ENCODE data around the gene PRSS8.
"Not testable (repeated sequence)": the region's sequence is repeated elsewhere in the genome, so short reads cannot be mapped to it uniquely, and the experiment has no call there.

The PRSS8 gene

DNA sequence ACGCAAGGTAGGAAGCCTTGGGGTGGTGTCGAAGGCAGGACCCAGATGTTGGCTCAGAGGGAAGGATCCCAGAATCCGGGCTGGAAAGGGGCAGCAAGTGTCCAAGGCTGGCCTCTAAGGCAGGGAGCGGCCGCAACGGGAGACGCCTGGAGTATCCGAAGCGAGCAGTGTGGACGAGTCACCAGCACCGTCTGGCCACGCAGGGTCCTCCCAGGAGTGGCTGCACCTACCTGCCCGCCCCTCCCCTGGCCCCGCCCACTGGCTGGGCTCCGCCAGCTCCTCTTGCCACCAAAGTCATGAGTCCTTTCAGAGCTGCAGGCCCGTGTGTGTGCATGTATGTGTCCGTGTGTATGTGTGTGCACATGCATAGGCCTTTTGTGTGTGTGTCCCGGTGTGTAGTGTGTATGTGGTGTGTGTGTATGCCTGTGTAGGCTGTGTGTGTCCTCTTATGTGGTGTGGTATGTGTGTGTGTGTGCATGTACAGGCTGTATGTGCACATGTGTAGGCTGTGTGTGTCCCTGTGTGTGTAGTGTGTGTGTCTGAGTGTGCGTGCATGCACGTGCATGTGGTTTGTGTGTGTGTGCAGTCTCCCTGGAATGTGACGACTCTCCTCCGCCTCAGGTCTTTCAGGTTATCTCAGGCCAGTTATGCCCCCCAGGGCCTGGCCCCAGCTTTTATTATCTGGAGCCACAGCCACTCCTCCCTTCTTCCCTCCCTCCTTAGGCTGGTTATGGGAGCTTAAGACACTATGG is at the start of gene PRSS8:
Gene PRSS8, minus strand, starts transcription at position 193 of the 752 bp plus-strand sequence. CDS start 229 bp downstream, outside the sequence.
- H3K36me3 Mint-ChIP-seq, result peaks cover 2% of the 10 kb centered on the region
- H3K9me3 Mint-ChIP-seq, result no peaks in the 10 kb centered on the region
- no peak within 1 kb of the TSS for H3K27ac Mint-ChIP-seq
- no peak within 1 kb of the TSS for H3K4me3 Mint-ChIP-seq
- H3K27me3 Mint-ChIP-seq, result no peaks in the 10 kb centered on the region
- ATAC-seq (ENCODE audit: low read depth) (no peak), DNase-seq (ENCODE audit: low spot score in 2 of 2) (no peak)
- H3K4me1 Mint-ChIP-seq, result no peaks in the 10 kb centered on the region

DNA sequence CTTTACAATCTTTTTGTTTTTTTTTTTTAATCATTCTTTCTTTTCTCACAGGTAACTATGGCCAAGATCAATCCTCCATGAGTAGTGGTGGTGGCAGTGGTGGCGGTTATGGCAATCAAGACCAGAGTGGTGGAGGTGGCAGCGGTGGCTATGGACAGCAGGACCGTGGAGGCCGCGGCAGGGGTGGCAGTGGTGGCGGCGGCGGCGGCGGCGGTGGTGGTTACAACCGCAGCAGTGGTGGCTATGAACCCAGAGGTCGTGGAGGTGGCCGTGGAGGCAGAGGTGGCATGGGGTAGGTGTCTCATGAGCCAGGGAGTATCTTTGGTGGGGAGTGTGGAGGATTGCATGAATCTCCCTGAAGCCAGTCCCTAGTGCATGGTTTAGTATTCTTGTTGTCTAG is 49.4 kb upstream of the PRSS8 start:
- DNase-seq (ENCODE audit: low spot score in 2 of 2) (no peak), ATAC-seq (ENCODE audit: low read depth) (no peak)
- Mint-ChIP-seq H3K4me1 (peaks cover 40% of the 10 kb centered on the region), H3K27ac (no peak overlapping the region), H3K4me3 (no peak overlapping the region), H3K27me3 (no peaks in the 10 kb centered on the region), H3K9me3 (no peaks in the 10 kb centered on the region), H3K36me3 (peaks cover 57% of the 10 kb centered on the region)

DNA sequence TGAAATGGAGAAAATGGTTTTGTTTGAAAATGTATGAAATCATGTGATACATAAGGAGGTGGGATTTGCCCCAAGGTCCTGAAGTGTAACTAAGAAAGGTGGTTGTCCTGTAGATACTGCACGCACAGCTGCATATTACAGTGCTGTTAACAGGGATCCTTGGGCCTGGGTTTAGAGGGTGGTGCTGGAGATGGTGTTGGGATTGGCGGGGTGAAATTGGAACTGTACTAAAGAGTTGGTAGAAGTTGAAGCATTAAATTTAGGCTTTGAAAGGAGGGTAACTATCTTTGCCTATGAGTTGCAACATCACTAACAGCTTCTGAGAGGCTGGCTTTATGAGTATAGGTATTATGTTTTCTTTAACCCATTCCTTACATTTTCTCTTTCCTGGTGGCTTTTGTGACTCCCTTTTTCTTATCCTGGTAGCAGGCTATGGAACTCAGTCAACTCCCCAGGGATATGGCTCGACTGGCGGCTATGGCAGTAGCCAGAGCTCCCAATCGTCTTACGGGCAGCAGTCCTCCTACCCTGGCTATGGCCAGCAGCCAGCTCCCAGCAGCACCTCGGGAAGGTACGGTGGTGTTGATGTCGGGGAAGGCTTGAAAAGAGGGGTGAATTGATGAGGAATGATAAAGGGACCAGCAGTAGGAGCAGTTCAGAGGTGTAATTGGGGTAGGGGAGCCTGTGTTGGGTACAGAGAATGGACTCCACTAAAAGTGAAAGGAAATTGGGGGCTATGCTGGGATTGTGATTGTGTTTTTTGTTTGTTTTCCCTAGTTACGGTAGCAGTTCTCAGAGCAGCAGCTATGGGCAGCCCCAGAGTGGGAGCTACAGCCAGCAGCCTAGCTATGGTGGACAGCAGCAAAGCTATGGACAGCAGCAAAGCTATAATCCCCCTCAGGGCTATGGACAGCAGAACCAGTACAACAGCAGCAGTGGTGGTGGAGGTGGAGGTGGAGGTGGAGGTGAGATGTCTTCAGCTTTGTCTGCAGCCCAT is 48.2 kb upstream of the PRSS8 start:
- Mint-ChIP-seq H3K4me3 (peak overlapping the region; percentile 5), H3K4me1 (peaks cover 39% of the 10 kb centered on the region), H3K9me3 (no peaks in the 10 kb centered on the region), H3K27ac (no peak overlapping the region), H3K27me3 (no peaks in the 10 kb centered on the region), H3K36me3 (peaks cover 45% of the 10 kb centered on the region)
- DNase-seq (ENCODE audit: low spot score in 2 of 2) (no peak), ATAC-seq (ENCODE audit: low read depth) (no peak)

DNA sequence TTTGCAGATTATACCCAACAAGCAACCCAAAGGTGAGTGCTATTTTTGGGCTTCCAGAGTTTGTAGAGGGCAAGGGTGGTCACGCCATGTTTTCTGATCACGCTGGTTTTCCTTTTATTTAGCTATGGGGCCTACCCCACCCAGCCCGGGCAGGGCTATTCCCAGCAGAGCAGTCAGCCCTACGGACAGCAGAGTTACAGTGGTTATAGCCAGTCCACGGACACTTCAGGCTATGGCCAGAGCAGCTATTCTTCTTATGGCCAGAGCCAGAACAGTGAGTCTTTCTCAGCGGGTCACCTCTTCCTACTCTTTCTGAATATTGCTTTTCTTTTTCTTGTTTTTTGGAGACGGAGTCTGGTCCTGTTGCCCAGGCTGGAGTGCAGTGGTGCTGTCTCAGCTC is 46.9 kb upstream of the PRSS8 start:
- DNase-seq (ENCODE audit: low spot score in 2 of 2), result no peak
- peaks cover 40% of the 10 kb centered on the region for H3K36me3 Mint-ChIP-seq
- no peak for ATAC-seq (ENCODE audit: low read depth)
- peak overlapping the region; percentile 95 for H3K4me3 Mint-ChIP-seq
- H3K4me1 Mint-ChIP-seq, result peaks cover 44% of the 10 kb centered on the region
- peak overlapping the region; percentile 99 for H3K27ac Mint-ChIP-seq
- no peaks in the 10 kb centered on the region for H3K27me3 Mint-ChIP-seq
- no peaks in the 10 kb centered on the region for H3K9me3 Mint-ChIP-seq

DNA sequence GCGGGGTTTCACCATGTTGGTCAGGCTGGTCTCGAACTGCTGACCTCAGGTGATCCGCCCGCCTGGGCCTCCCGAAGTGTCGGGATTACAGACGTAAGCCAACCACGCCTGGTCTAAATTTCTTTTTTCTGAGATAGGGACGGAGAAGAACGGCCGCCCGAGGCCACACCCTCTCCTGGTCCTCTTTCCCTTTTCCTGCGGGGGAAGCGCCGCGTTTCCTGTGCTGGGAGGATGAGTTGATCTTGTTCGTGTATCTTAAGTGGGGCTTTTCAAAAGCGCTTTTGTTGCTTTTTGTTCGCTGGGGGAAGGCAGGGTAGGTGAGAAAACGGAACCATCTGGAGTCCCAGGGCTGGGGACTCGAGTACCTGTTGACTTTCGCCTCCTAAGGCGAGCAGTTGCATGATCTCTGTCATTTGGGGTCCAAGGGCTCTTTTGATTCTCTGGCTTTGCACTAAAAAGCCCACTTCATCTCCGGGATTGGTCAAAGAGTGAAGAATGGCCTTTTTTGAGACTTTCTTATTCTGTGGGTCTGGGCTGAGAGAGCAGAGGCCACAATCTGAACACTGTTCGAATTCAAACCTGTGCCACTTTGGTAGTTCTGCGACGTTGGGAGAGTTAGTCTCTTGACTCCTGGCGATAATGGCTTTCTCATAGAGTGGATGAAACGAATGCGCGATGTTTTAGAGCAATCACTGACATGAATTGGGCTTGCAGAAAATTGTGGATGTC is 45.7 kb upstream of the PRSS8 start:
- DNase-seq (ENCODE audit: low spot score in 2 of 2) (peak in 1 of 2 donors; percentile 30), ATAC-seq (ENCODE audit: low read depth) (no peak)
- H3K27ac Mint-ChIP-seq, result peak overlapping the region; percentile 99
- peaks cover 31% of the 10 kb centered on the region for H3K36me3 Mint-ChIP-seq
- H3K9me3 Mint-ChIP-seq, result no peaks in the 10 kb centered on the region
- H3K4me3 Mint-ChIP-seq, result peak overlapping the region; percentile 95
- peaks cover 44% of the 10 kb centered on the region for H3K4me1 Mint-ChIP-seq
- no peaks in the 10 kb centered on the region for H3K27me3 Mint-ChIP-seq

DNA sequence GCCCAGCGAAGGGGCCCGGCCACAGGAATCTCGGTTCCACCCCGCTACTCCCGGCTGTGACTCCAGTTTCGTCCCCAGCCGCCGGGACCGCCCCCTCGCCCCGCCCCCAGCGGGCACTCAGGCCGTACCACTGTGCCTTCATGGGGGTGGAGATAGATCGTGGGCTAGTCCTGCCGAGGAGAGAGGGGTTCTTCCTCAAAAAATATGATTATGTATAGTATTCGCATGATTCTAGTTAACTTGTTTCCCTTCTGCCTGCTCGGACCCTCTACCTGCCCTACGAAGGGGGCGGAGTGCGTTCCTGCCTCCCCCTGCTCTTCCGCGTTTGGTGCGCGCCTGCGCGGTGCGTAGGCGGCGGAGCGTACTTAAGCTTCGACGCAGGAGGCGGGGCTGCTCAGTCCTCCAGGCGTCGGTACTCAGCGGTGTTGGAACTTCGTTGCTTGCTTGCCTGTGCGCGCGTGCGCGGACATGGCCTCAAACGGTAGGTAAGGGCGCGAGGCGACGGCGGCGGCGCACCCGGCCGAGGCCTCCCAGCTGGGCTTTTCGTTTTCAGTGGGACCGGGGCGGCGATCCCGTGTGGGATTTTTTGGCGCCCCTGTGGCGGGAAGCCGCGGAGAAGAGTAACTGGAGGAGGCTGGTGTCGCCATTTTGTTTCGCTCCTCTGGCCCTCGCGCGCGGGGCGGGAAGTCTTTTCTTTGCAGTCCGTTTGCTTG is 44.4 kb upstream of the PRSS8 start, which contains the start of gene FUS:
Gene FUS, plus strand, starts transcription at position 393 of the 713 bp plus-strand sequence. Its CDS starts 76 bp downstream, at position 469.
- peak; percentile 95 to 97 for DNase-seq (ENCODE audit: low spot score in 2 of 2)
- no peaks in the 10 kb centered on the region for H3K9me3 Mint-ChIP-seq
- H3K27ac Mint-ChIP-seq, result peak within 1 kb of the TSS; percentile 99
- peak; percentile 63 for ATAC-seq (ENCODE audit: low read depth)
- peak within 1 kb of the TSS; percentile 95 for H3K4me3 Mint-ChIP-seq
- no peaks in the 10 kb centered on the region for H3K27me3 Mint-ChIP-seq
- peaks cover 36% of the 10 kb centered on the region for H3K4me1 Mint-ChIP-seq
- H3K36me3 Mint-ChIP-seq, result peaks cover 19% of the 10 kb centered on the region

DNA sequence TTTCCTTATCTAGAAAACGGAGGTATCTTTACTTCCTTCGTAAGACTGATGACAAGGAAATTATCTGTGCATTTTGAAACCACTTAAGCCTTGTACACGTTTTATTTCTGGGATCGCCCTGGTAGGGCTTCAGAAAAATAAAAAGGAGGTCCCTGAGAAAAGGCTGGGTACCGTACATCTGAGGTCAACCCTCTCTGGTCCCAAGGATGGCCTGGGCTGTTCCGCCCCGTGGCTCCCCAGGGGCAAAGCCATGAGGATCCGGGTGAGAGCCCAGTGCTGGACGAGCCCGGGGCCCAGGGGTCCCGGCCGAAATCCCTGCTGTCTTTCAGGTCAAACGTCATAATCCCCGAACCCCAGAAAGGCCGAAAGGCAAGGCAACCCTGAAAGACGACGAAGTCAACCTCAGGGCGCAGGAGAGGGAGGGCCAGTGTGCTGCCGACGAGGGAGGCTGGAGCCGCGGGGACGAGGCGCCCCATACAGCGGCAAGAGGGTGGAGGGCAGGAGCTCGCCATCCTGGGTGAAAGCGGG is 43.8 kb upstream of the PRSS8 start:
- H3K36me3 Mint-ChIP-seq, result peaks cover 15% of the 10 kb centered on the region
- ATAC-seq (ENCODE audit: low read depth), result no peak
- DNase-seq (ENCODE audit: low spot score in 2 of 2), result peak in 1 of 2 donors; percentile 15

DNA sequence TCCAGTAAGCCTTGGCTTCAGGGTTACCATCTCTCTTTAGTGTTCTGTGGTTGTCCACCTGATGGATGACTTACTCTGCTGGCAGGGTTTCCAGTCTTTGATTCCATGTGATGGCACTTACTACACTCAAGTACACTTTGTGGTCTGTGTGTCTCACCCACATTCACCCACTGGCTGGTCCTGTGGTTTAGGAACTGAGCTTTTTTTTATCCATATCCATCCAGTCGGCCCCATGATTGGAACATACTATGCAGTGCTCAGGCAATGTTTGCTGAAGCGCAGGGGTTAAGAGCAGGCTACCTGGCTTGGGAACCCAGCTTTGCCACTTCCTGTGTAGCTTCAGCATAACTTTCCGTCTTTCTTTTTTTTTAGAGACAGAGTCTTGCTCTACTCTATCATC is 41.6 kb upstream of the PRSS8 start:
- ATAC-seq (ENCODE audit: low read depth) (no peak), DNase-seq (ENCODE audit: low spot score in 2 of 2) (no peak)
- H3K27me3 Mint-ChIP-seq, result no peaks in the 10 kb centered on the region
- H3K4me3 Mint-ChIP-seq, result peak overlapping the region; percentile 67
- no peaks in the 10 kb centered on the region for H3K9me3 Mint-ChIP-seq
- peaks cover 20% of the 10 kb centered on the region for H3K4me1 Mint-ChIP-seq
- peak overlapping the region; percentile 10 for H3K27ac Mint-ChIP-seq
- no peaks in the 10 kb centered on the region for H3K36me3 Mint-ChIP-seq

More for the DNA sequence above, 43.8 kb upstream of the PRSS8 start:
- Mint-ChIP-seq H3K4me3 (peak overlapping the region; percentile 95), H3K27ac (peak overlapping the region; percentile 99), H3K9me3 (no peaks in the 10 kb centered on the region), H3K27me3 (no peaks in the 10 kb centered on the region), H3K4me1 (peaks cover 34% of the 10 kb centered on the region)

DNA sequence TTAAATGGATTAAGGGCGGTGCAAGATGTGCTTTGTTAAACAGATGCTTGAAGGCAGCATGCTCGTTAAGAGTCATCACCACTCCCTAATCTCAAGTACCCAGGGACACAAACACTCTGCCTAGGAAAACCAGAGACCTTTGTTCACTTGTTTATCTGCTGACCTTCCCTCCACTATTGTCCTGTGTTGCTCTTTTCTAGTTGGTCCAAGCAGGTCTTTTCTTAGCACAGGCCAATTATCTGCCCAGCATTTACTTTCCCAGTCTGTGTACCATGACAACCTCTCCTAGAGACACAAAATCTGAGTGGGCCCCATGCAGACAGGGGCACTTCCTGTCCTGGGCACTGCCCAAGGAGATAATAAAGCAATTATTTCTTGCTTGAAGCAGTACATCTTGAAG is 34.5 kb upstream of the PRSS8 start:
- H3K9me3 Mint-ChIP-seq; ATAC-seq (ENCODE audit: low read depth): not testable (repeated sequence)

DNA sequence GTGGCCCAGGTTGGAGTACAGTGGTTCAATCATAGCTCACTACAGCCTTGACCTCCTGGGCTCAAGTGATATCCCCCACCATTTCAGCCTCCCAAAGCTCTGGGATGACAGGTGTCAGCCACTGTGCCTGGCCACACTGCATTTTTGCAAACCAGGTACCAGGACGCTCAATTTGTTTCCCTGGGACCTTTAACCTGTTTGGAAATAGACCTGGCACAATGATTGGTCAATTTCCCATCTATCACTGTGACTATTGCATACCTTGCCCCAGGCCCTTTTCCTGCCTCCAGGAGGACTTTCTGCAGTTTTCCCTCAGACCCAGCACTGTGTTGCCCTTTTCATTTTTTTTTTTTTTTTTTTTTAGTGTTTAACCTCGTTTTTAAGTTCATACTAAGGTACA is 33.3 kb upstream of the PRSS8 start:
- H3K4me1 Mint-ChIP-seq, result no peaks in the 10 kb centered on the region
- H3K27ac Mint-ChIP-seq, result no peak overlapping the region
- no peak overlapping the region for H3K4me3 Mint-ChIP-seq
- no peaks in the 10 kb centered on the region for H3K36me3 Mint-ChIP-seq
- no peak for ATAC-seq (ENCODE audit: low read depth)
- no peaks in the 10 kb centered on the region for H3K27me3 Mint-ChIP-seq
- H3K9me3 Mint-ChIP-seq, result no peaks in the 10 kb centered on the region
- DNase-seq (ENCODE audit: low spot score in 2 of 2), result no peak

More for the DNA sequence above, 34.5 kb upstream of the PRSS8 start:
- DNase-seq (ENCODE audit: low spot score in 2 of 2); H3K4me3 Mint-ChIP-seq; H3K27ac Mint-ChIP-seq; H3K27me3 Mint-ChIP-seq; H3K36me3 Mint-ChIP-seq; H3K4me1 Mint-ChIP-seq: not testable (repeated sequence)

DNA sequence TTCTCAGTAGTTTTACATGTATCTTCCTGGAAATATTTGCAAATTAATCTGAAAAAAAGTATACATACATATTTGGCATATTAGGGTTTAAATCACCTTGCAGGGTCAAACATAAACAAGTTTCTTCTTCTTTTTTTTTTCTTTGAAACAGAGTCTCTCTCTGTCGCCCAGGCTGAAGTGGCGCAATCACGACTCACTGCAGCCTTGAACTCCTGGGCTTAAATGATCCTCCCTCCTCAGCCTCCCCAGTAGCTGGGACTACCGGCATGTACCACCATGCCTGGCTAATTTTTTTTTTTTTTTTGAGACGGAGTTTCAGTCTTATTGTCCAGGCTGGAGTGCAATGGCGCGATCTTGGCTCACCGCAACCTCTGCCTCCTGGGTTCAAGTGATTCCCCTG is 31.8 kb upstream of the PRSS8 start:
- Mint-ChIP-seq H3K27me3 (no peaks in the 10 kb centered on the region), H3K27ac (no peak overlapping the region), H3K9me3 (no peaks in the 10 kb centered on the region), H3K36me3 (no peaks in the 10 kb centered on the region), H3K4me3 (no peak overlapping the region), H3K4me1 (no peaks in the 10 kb centered on the region)
- ATAC-seq (ENCODE audit: low read depth) (no peak), DNase-seq (ENCODE audit: low spot score in 2 of 2) (no peak)

DNA sequence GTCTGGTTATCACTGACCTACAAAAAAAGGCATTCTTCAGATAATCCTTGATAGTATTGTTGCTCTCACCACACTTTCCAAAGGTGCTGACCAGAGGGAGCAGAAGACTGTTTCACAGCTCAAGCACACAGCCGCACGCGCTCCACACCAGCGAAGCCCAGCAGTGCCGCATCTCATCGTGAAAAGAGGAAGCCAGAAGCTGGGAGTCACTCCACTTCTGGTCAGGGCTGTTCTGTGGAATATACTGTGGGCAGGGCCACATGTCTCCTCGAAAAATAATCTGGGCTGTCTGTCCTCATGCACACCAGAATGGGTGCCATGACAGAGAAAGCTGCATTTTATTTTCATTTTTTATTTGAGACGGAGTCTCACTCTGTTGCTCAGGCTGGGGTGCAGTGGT is 21.6 kb upstream of the PRSS8 start:
- no peaks in the 10 kb centered on the region for H3K9me3 Mint-ChIP-seq
- peaks cover 8% of the 10 kb centered on the region for H3K4me1 Mint-ChIP-seq
- no peak overlapping the region for H3K27ac Mint-ChIP-seq
- H3K36me3 Mint-ChIP-seq, result no peaks in the 10 kb centered on the region
- peak overlapping the region; percentile 34 for H3K4me3 Mint-ChIP-seq
- peaks cover 2% of the 10 kb centered on the region for H3K27me3 Mint-ChIP-seq
- no peak for DNase-seq (ENCODE audit: low spot score in 2 of 2)
- ATAC-seq (ENCODE audit: low read depth), result peak; percentile 60

DNA sequence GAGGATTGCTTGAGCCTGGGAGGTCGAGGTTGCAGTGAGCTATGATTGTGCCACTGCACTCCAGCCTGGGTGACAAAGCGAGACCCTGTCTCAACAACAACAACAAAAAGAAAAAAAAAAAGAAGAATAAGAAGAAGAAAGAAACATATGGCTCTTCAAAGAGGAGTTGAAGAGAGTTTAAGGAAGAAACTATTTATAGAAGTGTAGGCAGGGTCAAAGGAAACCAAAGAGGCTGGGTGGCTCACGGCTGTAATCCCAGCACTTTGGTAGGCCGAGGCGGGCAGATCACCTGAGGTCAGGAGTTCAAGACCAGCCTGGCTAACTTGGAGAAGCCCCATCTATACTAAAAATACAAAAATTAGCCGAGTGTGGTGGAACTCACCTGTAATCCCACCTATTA is 15.4 kb upstream of the PRSS8 start:
- H3K4me1 Mint-ChIP-seq; H3K27ac Mint-ChIP-seq; ATAC-seq (ENCODE audit: low read depth); DNase-seq (ENCODE audit: low spot score in 2 of 2); H3K4me3 Mint-ChIP-seq; H3K36me3 Mint-ChIP-seq; H3K9me3 Mint-ChIP-seq; H3K27me3 Mint-ChIP-seq: not testable (repeated sequence)
